Endothelial cell of umbilical vein (primary cell): ENCODE measurements around the gene MEGF11. TPM values are rescaled to one million over a fixed set of nuclear protein-coding genes. Genes with fewer than 3 reads are reported as not detected.

Experiments
- BruUV-seq: library from RNA; stranded (reverse); fragments of 400-500 nt; replicated peaks from 2 replicates; lab custom pipeline; 2021; lab: Mats Ljungman, UMichigan
- CTCF ChIA-PET: fragments of 300-600, 350-600 bp; sonication (Branson Sonifier 250); formaldehyde crosslinking; loops from one replicate; lab custom pipeline; 2021; ENCODE audit warnings: antibody characterized with exemption, inconsistent platforms; lab: Charles Lee
- POLR2A ChIA-PET: fragments of 300-600, 350-600 bp; sonication (Branson Sonifier 250); formaldehyde crosslinking; loops from one replicate; lab custom pipeline; 2021; ENCODE audit warnings: antibody characterized with exemption, inconsistent platforms; lab: Charles Lee
- DNase-seq: peaks from one replicate; pipeline ENCODE4 v3.0.0-alpha.2; 2011; ENCODE audit warnings: low read depth, low spot score
- FAIRE-seq: peaks from 2 replicates; lab custom pipeline; 2011; peaks lifted over from hg19 to GRCh38; lab: Jason Lieb, UNC
- H2AFZ ChIP-seq: 2 replicates; pipeline ENCODE4 v1.6.0; 2012; ENCODE audit warnings: low read depth, low read length, control low read depth, inconsistent platforms
- H3K27ac ChIP-seq: 2 replicates; pipeline ENCODE4 v1.5.1; 2011; ENCODE audit warnings: low read depth, mild to moderate bottlenecking, control low read depth, low read length, moderate library complexity; ENCODE audit not compliant: insufficient read depth
- H3K27me3 ChIP-seq, 2 experiments: 2 replicates each; pipeline versions ENCODE4 v1.6.0 to v1.6.1; 2011; ENCODE audit warnings: low read length in 2 of 2, mixed read lengths in 1 of 2; ENCODE audit not compliant: control insufficient read depth in 2 of 2, insufficient read depth in 2 of 2
- H3K36me3 ChIP-seq, 2 experiments: 2 replicates in 1 of 2; 3 replicates in 1 of 2; pipeline ENCODE4 v1.5.1; 2011; ENCODE audit warnings: low read length in 2 of 2, mild to moderate bottlenecking in 1 of 2, moderate library complexity in 1 of 2; ENCODE audit not compliant: control insufficient read depth in 2 of 2, insufficient read depth in 2 of 2; ENCODE audit errors: extremely low read depth in 1 of 2
- H3K4me1 ChIP-seq: 3 replicates; pipeline ENCODE4 v1.5.1; 2011; ENCODE audit warnings: mild to moderate bottlenecking, low read length; ENCODE audit not compliant: control insufficient read depth, insufficient read depth; ENCODE audit errors: extremely low read depth
- H3K4me2 ChIP-seq: 2 replicates; pipeline ENCODE4 v1.6.1; 2011; ENCODE audit warnings: low read length, control low read depth, mixed read lengths; ENCODE audit not compliant: insufficient read depth
- H3K4me3 ChIP-seq, 3 experiments: fragments of 200-600 bp in 1 of 3; sonication (generic), shearing (Covaris generic) in 1 of 3; replicated peaks in 1 of 3; 2 replicates each; pipeline ENCODE4 v1.5.1; 2011 to 2016; ENCODE audit warnings: control low read depth in 3 of 3, low read length in 3 of 3, mild to moderate bottlenecking in 2 of 3, inconsistent platforms in 1 of 3, low read depth in 1 of 3, moderate library complexity in 1 of 3; ENCODE audit not compliant: insufficient read depth in 1 of 3
- H3K79me2 ChIP-seq: 2 replicates; pipeline ENCODE4 v1.6.0; 2012; ENCODE audit warnings: low read length, inconsistent platforms; ENCODE audit not compliant: control insufficient read depth, insufficient read depth
- H3K9ac ChIP-seq: replicated peaks from 2 replicates; pipeline ENCODE3; 2011; ENCODE audit warnings: low read length, control low read depth; ENCODE audit not compliant: insufficient read depth; ENCODE audit errors: extremely low read depth
- H3K9me1 ChIP-seq: replicated peaks from 3 replicates; pipeline ENCODE4 v1.6.0; 2011; ENCODE audit warnings: mild to moderate bottlenecking, low read length; ENCODE audit not compliant: control insufficient read depth, insufficient read depth; ENCODE audit errors: extremely low read depth
- H3K9me3 ChIP-seq: replicated peaks from 2 replicates; pipeline ENCODE4 v1.5.1; 2012; ENCODE audit warnings: low read length, inconsistent platforms; ENCODE audit not compliant: control insufficient read depth, insufficient read depth
- H4K20me1 ChIP-seq: replicated peaks from 2 replicates; pipeline ENCODE3; 2011; ENCODE audit warnings: mild to moderate bottlenecking, low read length; ENCODE audit not compliant: control insufficient read depth, insufficient read depth; ENCODE audit errors: extremely low read depth
- CTCF ChIP-seq, 2 donors: IDR thresholded peaks; 1 replicate in 1 of 2; 2 replicates in 1 of 2; pipeline ENCODE4 v1.5.1; 2011; ENCODE audit warnings: low read length in 2 of 2, mild to moderate bottlenecking in 2 of 2, moderate library complexity in 2 of 2, control low read depth in 1 of 2, inconsistent platforms in 1 of 2, low read depth in 1 of 2; ENCODE audit not compliant: insufficient read depth in 1 of 2; ENCODE audit errors: extremely low read depth in 1 of 2
- EZH2 ChIP-seq: IDR thresholded peaks from 2 replicates; pipeline ENCODE4 v1.6.1; 2012; ENCODE audit warnings: borderline replicate concordance, low read depth, mild to moderate bottlenecking, moderate library complexity, low read length, inconsistent platforms; ENCODE audit not compliant: severe bottlenecking
- FOS ChIP-seq: IDR thresholded peaks from 2 replicates; pipeline ENCODE4 v1.6.1; 2011; ENCODE audit warnings: mild to moderate bottlenecking, low read length, moderate library complexity, borderline replicate concordance; ENCODE audit not compliant: insufficient read depth
- GATA2 ChIP-seq: IDR thresholded peaks from 2 replicates; pipeline ENCODE4 v1.7.0; 2011; ENCODE audit warnings: low read depth, mild to moderate bottlenecking, moderate library complexity, mixed read lengths, low read length; ENCODE audit not compliant: insufficient read length, insufficient read depth
- JUN ChIP-seq: IDR thresholded peaks from 2 replicates; pipeline ENCODE4 v1.6.1; 2011; ENCODE audit warnings: borderline replicate concordance, low read depth; ENCODE audit not compliant: insufficient read length, insufficient read depth
- MAX ChIP-seq: IDR thresholded peaks from 2 replicates; pipeline ENCODE4 v1.6.1; 2011; ENCODE audit not compliant: insufficient read depth, insufficient read length
- MYC ChIP-seq: IDR thresholded peaks from one replicate; pipeline ENCODE4 v1.6.1; 2011; ENCODE audit warnings: mild to moderate bottlenecking, low read depth, low read length
- POLR2A ChIP-seq: IDR thresholded peaks from 2 replicates; pipeline ENCODE4 v1.6.1; 2012; ENCODE audit warnings: low read depth, mild to moderate bottlenecking, control low read depth, low read length
- POLR2AphosphoS5 ChIP-seq: IDR thresholded peaks from 2 replicates; pipeline ENCODE4 v1.6.1; 2012; ENCODE audit warnings: low read depth, mild to moderate bottlenecking, control low read depth, low read length, moderate library complexity; ENCODE audit not compliant: insufficient read depth
- dilution Hi-C: fragments of 300-500 bp; cut with MboI; formaldehyde crosslinking; loops from one replicate; pipeline ENCODE4 v1.15.0; 2019; ENCODE audit warnings: low sequenced_read_pairs; ENCODE audit not compliant: extremely low pct_ligation_motif_present
- intact Hi-C: fragments of 100-400 bp; cut with micrococcal nuclease; formaldehyde crosslinking; loops from one replicate; pipeline ENCODE4 v1.10.0; 2022
- polyA plus RNA-seq, 4 experiments: library from polyadenylated mRNA; depleted of rRNA in 3 of 4; stranded (reverse) in 3 of 4; unstranded in 1 of 4; fragments of >200 nt; gene quantifications; 2 replicates each; pipeline versions ENCODE4 v1.2.1 to v1.2.3, GENCODE V29; 2011 to 2012; ENCODE audit warnings: missing spikeins in 1 of 4
- total RNA-seq: library from RNA; stranded (reverse); gene quantifications from 2 replicates; pipeline ENCODE4 v1.2.3, GENCODE V29; 2021

Gene MEGF11
- total and polyA plus RNA-seq, 2 donors (not counting 3 experiments of a cell fraction or from before 2014, with no cell fraction given), result not detected

- TF ChIP-seq JUN (no peak), GATA2 (no peak), POLR2AphosphoS5 (no peak), MYC (no peak), CTCF (IDR thresholded peaks at IDR 0.05; ENCODE audit: extremely low read depth in 1 of 2, insufficient read depth in 1 of 2, low read depth in 1 of 2, low read length in 2 of 2) (no peak), POLR2A (no peak), EZH2 (no peak), MAX (no peak), FOS (no peak)
- Histone ChIP-seq H3K9ac (no peak overlapping the region), H3K4me2 (no peak overlapping the region), H3K27ac (no peak overlapping the region), H3K9me3 (no peaks in the 10 kb centered on the region), H2AFZ (no peak overlapping the region), H3K9me1 (no peaks in the 10 kb centered on the region), H3K36me3 (no peaks in the 10 kb centered on the region), H4K20me1 (no peaks in the 10 kb centered on the region), H3K27me3 (peaks cover 6 to 19% of the 10 kb centered on the region in 2 experiments), H3K4me3 (no peak overlapping the region), H3K79me2 (no peaks in the 10 kb centered on the region), H3K4me1 (no peaks in the 10 kb centered on the region)
- no TSS peak for BruUV-seq
- CTCF ChIA-PET, result no interaction called here
- dilution Hi-C loops (no loop called here), intact Hi-C loops (no loop called here)
- POLR2A ChIA-PET, result no interaction called here
- DNase-seq (no peak), FAIRE-seq (no peak)
These were observed 258.7 kb downstream of the MEGF11 start for GRCh38 chr15:65994832-65995231.
